Measurements from ENCODE around the gene FDPS.
"Not testable (repeated sequence)": the region's sequence is repeated elsewhere in the genome, so short reads cannot be mapped to it uniquely, and the experiment has no call there.

FDPS gene

DNA sequence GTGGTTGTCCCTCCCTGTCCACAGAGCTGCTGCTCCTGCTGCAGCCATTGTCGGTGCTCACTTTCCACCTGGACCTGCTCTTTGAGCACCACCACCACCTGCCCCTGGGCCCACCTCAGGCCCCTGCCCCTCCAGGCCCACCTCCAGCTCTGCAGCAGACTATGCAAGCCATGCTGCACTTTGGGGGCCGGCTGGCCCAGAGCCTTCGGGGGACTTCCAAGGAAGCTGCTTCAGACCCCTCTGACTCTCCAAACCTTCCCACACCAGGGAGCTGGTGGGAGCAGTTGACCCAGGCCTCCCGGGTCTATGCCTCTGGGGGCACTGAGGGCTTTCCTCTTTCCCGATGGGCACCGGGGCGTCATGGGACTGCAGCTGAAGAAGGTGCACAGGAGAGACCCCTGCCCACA, 18.0 kb downstream of the FDPS start:
- H3K36me3 ChIP-seq (ENCODE audit: control insufficient read depth, insufficient read depth, low read length) = peaks cover 54% of the 10 kb centered on the region
- peaks cover 13% of the 10 kb centered on the region for H3K4me1 ChIP-seq (ENCODE audit: control insufficient read depth, insufficient read depth, low read length)
- peaks cover 5% of the 10 kb centered on the region for H3K27me3 ChIP-seq (ENCODE audit: control insufficient read depth, insufficient read depth, low read length)
- no peak overlapping the region for H3K27ac ChIP-seq (ENCODE audit: low read depth, low read length)
- no peak overlapping the region for H3K9ac ChIP-seq (ENCODE audit: low read depth, low read length)
- H3K4me3 ChIP-seq (ENCODE audit: low read depth, low read length) = no peak overlapping the region
- no peaks in the 10 kb centered on the region for H3K9me3 ChIP-seq (ENCODE audit: control insufficient read depth, insufficient read depth, low read length)

DNA sequence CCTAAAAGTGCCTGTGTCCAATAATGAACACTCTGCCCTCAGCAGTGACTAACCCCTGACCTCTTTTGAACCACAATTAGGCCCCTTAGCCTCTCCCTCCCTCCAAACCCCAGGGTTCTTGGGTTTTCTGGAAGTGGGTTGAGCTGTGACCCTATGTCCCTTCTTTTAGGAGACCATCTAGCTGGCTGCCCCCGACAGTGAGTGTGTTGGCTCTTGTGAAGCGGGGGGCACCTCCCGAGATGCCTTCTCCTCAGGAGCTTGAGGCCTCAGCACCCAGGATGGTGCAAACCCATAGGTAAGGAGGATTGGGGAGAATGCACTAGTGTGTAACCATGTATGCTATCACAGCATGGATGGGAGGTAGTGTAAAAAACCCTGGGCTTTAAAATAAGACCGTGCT, 19.3 kb downstream of the FDPS start:
- no peaks in the 10 kb centered on the region for H3K27me3 ChIP-seq (ENCODE audit: control insufficient read depth, insufficient read depth, low read length)
- no peak overlapping the region for H3K4me3 ChIP-seq (ENCODE audit: low read depth, low read length)
- peaks cover 4% of the 10 kb centered on the region; the same call in 1 of the 2 replicates for H3K4me1 ChIP-seq (ENCODE audit: control insufficient read depth, insufficient read depth, low read length)
- peaks cover 54% of the 10 kb centered on the region for H3K36me3 ChIP-seq (ENCODE audit: control insufficient read depth, insufficient read depth, low read length)
- no peak overlapping the region for H3K27ac ChIP-seq (ENCODE audit: low read depth, low read length)
- no peaks in the 10 kb centered on the region for H3K9me3 ChIP-seq (ENCODE audit: control insufficient read depth, insufficient read depth, low read length)
- H3K9ac ChIP-seq (ENCODE audit: low read depth, low read length) = no peak overlapping the region

DNA sequence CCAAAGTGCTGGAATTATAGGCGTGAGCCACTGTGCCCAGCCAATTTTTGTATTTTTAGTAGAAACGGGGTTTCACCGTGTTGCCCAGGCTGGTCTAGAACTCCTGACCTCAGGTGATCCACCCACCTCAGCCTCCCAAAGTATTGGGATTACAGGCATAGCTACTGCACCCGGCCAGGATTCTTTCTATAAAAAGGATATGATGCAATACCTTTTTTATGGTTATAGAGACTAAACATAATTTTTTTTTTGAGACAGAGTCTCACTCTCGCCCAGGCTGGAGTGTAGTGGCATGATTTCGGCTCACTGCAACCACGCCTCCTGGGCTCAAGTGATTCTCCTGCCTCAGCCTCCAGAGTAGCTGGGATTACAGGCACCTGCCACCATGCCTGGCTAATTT, 20.2 kb downstream of the FDPS start:
- peaks cover 54% of the 10 kb centered on the region for H3K36me3 ChIP-seq (ENCODE audit: control insufficient read depth, insufficient read depth, low read length)
- H3K4me3 ChIP-seq (ENCODE audit: low read depth, low read length); H3K9me3 ChIP-seq (ENCODE audit: control insufficient read depth, insufficient read depth, low read length); H3K27me3 ChIP-seq (ENCODE audit: control insufficient read depth, insufficient read depth, low read length); H3K4me1 ChIP-seq (ENCODE audit: control insufficient read depth, insufficient read depth, low read length); H3K27ac ChIP-seq (ENCODE audit: low read depth, low read length); H3K9ac ChIP-seq (ENCODE audit: low read depth, low read length): not testable (repeated sequence)

DNA sequence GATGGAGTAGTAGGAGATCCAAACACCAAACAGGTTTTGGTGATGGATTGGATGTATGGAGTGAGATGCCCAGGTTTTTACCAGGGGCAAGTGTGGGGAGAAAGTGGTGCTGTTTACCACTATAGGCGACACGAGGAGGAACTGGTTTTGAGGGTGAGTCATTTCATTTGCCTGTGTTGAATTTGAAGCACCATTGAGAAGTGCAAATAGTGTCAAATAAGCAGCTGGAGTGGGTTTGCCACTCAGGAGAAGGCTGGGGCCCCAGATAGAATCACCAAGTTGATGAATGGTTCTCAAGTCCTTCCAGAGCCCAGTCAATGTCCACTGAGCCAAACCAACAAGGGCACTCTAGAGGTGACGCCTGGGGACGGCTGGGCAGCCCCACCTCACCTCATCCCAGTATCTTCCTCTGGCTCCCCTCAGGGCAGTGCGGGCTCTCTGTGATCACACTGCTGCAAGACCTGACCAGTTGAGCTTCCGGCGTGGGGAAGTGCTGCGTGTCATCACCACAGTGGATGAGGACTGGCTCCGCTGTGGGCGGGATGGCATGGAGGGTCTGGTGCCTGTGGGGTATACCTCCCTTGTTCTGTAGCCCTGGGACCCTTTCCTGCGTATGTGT, 21.4 kb downstream of the FDPS start:
- H3K9me3 ChIP-seq (ENCODE audit: control insufficient read depth, insufficient read depth, low read length) = no peaks in the 10 kb centered on the region
- H3K4me1 ChIP-seq (ENCODE audit: control insufficient read depth, insufficient read depth, low read length) = peaks cover 4% of the 10 kb centered on the region; the same call in 1 of the 2 replicates
- no peak overlapping the region for H3K27ac ChIP-seq (ENCODE audit: low read depth, low read length)
- H3K4me3 ChIP-seq (ENCODE audit: low read depth, low read length) = no peak overlapping the region
- no peaks in the 10 kb centered on the region for H3K27me3 ChIP-seq (ENCODE audit: control insufficient read depth, insufficient read depth, low read length)
- no peak overlapping the region for H3K9ac ChIP-seq (ENCODE audit: low read depth, low read length)
- peaks cover 61% of the 10 kb centered on the region for H3K36me3 ChIP-seq (ENCODE audit: control insufficient read depth, insufficient read depth, low read length)

DNA sequence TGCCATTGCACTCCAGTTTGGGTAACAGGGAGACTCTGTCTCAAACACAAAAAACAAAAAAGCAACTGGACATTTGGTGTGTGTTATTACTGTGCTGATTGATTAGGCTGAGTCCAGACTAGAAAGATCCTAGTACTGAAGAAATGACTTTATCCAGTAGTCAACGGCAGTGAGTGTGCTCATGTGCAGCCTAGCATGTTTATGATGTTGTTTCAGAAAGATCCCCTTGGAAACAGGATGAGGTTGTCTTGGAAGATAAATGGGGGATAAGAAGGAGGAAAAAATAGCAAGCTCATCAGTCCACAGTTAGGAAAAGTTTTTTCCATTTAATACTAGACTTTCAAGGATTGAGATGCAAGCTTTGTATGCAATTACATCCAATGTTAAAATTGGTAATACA, 26.3 kb downstream of the FDPS start:
- no peaks in the 10 kb centered on the region for H3K4me1 ChIP-seq (ENCODE audit: control insufficient read depth, insufficient read depth, low read length)
- H3K9ac ChIP-seq (ENCODE audit: low read depth, low read length) = no peak overlapping the region
- no peak overlapping the region for H3K4me3 ChIP-seq (ENCODE audit: low read depth, low read length)
- H3K27me3 ChIP-seq (ENCODE audit: control insufficient read depth, insufficient read depth, low read length) = no peaks in the 10 kb centered on the region
- no peaks in the 10 kb centered on the region for H3K9me3 ChIP-seq (ENCODE audit: control insufficient read depth, insufficient read depth, low read length)
- no peak overlapping the region for H3K27ac ChIP-seq (ENCODE audit: low read depth, low read length)
- H3K36me3 ChIP-seq (ENCODE audit: control insufficient read depth, insufficient read depth, low read length) = peaks cover 61% of the 10 kb centered on the region

DNA sequence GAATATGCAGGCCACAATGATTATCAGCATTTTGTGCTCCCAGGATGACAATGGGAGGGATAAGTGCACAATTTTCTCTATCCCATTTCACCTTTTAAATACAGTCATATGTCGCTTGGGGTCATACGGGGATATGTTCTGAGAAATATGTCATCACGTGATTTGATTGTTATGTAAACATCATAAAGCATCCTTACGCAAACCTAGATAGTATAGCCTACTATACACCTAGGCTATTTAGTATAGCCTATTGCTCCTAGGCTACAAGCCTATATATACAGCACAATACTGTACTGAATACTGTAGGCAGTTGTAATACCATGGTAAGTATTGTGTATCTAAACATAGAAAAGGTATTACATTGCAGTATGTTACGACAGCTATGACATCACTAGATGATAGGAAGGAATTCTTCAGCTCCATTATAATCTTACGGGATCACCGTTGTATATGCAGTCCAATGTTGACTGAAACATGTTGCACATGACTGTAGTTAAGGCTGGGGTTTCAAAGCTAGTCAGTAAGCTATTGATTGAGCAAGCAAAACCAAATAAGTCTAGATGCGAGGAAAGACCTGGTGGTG, 30.9 kb downstream of the FDPS start:
- no peaks in the 10 kb centered on the region for H3K9me3 ChIP-seq (ENCODE audit: control insufficient read depth, insufficient read depth, low read length)
- no peak overlapping the region for H3K4me3 ChIP-seq (ENCODE audit: low read depth, low read length)
- no peaks in the 10 kb centered on the region for H3K4me1 ChIP-seq (ENCODE audit: control insufficient read depth, insufficient read depth, low read length)
- H3K27ac ChIP-seq (ENCODE audit: low read depth, low read length) = no peak overlapping the region
- no peaks in the 10 kb centered on the region for H3K27me3 ChIP-seq (ENCODE audit: control insufficient read depth, insufficient read depth, low read length)
- H3K9ac ChIP-seq (ENCODE audit: low read depth, low read length) = no peak overlapping the region
- peaks cover 81% of the 10 kb centered on the region for H3K36me3 ChIP-seq (ENCODE audit: control insufficient read depth, insufficient read depth, low read length)

DNA sequence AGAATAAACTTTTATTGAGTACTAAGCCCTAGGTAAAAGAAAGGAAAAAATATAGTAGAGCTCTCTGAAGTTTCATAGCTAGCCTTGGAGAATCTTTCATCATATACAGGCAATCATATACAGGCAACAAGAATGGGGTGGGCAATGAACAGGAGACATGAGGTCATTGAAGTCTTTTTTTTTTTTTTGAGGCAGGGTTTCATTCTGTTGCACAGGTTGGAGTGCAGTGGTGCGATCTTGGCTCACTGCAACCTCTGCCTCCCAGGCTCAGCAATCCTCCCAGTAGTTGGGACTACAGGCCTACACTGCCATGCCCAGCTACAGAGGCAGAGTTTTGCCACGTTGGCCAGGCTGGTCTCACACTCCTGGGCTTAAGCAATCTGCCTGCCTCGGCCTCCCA, 34.2 kb downstream of the FDPS start:
- H3K4me3 ChIP-seq (ENCODE audit: low read depth, low read length) = no peak overlapping the region
- peaks cover 85% of the 10 kb centered on the region for H3K36me3 ChIP-seq (ENCODE audit: control insufficient read depth, insufficient read depth, low read length)
- H3K9ac ChIP-seq (ENCODE audit: low read depth, low read length) = no peak overlapping the region
- H3K4me1 ChIP-seq (ENCODE audit: control insufficient read depth, insufficient read depth, low read length) = no peaks in the 10 kb centered on the region
- no peaks in the 10 kb centered on the region for H3K9me3 ChIP-seq (ENCODE audit: control insufficient read depth, insufficient read depth, low read length)
- H3K27me3 ChIP-seq (ENCODE audit: control insufficient read depth, insufficient read depth, low read length) = no peaks in the 10 kb centered on the region
- no peak overlapping the region for H3K27ac ChIP-seq (ENCODE audit: low read depth, low read length)

DNA sequence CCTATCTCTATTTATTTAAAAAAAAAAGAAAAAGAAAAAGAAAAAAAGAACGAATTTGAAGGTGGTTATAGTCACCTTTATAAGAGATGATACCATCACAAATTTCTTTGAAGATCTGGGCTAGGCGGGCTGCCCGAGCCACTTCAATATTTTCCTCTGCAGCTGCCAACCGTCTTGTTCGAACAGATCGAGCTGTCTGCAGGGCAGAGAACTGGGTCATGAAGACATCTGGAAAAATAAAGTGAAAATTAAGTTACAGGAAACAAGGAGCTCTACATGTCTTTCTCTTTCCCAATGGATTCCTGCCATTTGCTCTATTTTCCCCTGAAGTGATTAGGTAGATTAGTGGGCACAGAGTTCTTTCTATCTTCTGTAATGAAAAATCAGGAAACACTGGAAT, 44.0 kb downstream of the FDPS start:
- Histone ChIP-seq H3K27me3 (ENCODE audit: control insufficient read depth, insufficient read depth, low read length) (no peaks in the 10 kb centered on the region), H3K4me3 (ENCODE audit: low read depth, low read length) (no peak overlapping the region), H3K27ac (ENCODE audit: low read depth, low read length) (no peak overlapping the region), H3K4me1 (ENCODE audit: control insufficient read depth, insufficient read depth, low read length) (no peaks in the 10 kb centered on the region), H3K9me3 (ENCODE audit: control insufficient read depth, insufficient read depth, low read length) (no peaks in the 10 kb centered on the region), H3K9ac (ENCODE audit: low read depth, low read length) (no peak overlapping the region), H3K36me3 (ENCODE audit: control insufficient read depth, insufficient read depth, low read length) (peaks cover 78% of the 10 kb centered on the region)

DNA sequence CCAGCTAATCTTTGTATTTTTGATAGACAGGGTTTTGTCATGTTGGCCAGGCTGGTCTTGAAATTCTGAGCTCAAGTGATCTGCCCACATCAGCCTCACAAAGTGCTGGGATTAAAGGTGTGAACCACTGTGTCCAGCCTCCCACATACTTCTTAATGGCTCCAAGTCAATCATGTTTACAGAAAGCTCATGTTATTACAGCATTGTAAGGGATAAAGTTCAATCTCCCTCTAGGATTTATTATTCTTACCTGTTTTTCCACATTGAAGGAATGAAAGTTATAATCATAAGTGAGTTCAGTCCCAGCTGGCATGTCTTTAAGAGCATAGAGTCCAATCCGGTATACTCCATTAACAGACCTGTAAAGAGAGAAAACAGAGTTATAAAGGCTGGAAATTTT, 51.4 kb downstream of the FDPS start:
- H3K9me3 ChIP-seq (ENCODE audit: control insufficient read depth, insufficient read depth, low read length) = no peaks in the 10 kb centered on the region
- no peak overlapping the region for H3K27ac ChIP-seq (ENCODE audit: low read depth, low read length)
- H3K4me1 ChIP-seq (ENCODE audit: control insufficient read depth, insufficient read depth, low read length) = no peaks in the 10 kb centered on the region
- peaks cover 37% of the 10 kb centered on the region for H3K36me3 ChIP-seq (ENCODE audit: control insufficient read depth, insufficient read depth, low read length)
- no peaks in the 10 kb centered on the region for H3K27me3 ChIP-seq (ENCODE audit: control insufficient read depth, insufficient read depth, low read length)
- H3K9ac ChIP-seq (ENCODE audit: low read depth, low read length) = no peak overlapping the region
- H3K4me3 ChIP-seq (ENCODE audit: low read depth, low read length) = no peak overlapping the region
